HT-29 (cell line): ENCODE data around the gene LRRK1. TPM values are rescaled to one million over a fixed set of nuclear protein-coding genes. Genes with fewer than 3 reads are reported as not detected.

Experiments
- DNase-seq: peaks from one replicate; pipeline ENCODE4 v3.0.0-alpha.2; 2015; ENCODE audit warnings: low spot score
- total RNA-seq: library from RNA; depleted of rRNA; stranded (reverse); fragments of >200 nt; shearing (Covaris generic); gene quantifications from 2 replicates; pipeline ENCODE4 v1.2.3, GENCODE V29; 2014; rRNA removed

LRRK1 gene
- total RNA-seq, 1 experiment from 2014 or later: 25.0 TPM

DNA sequence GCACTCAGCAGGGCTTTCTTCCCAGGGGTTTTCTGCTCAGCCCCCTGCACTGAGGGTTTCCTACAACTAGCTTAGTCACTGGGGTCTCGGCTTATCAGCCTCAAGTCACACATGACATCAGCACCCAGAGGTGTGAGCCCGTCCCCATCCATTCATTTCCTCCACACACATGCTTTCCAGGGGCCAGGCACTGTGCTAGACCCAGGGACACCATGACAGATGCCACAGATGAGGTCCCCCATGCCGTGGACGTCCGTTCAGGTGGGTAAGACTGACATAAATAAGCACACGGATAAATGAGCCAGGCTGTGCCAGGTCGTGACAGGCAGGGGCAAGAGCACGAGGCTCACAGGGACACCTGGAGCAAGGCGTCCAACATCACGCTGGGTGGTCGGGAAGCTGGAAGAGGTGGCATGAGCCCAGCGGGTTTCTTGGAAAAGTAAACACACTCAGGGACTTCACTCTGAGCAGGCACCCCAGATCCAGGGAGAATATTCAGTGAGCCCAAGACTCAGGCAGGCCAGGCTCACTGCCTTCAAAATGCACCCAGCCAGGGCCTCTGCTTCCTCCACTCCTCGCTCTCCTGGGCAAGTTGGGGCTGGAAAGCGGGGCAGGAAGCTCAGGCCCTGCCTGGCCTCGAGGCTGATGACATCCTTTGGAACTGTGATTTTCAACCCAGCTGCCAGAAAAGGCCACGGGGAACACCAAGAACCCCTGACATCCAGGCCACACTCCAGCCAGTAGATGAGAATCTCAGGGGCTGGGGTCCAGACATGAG, 193.4 kb downstream of the LRRK1 start:
- no peak for DNase-seq

DNA sequence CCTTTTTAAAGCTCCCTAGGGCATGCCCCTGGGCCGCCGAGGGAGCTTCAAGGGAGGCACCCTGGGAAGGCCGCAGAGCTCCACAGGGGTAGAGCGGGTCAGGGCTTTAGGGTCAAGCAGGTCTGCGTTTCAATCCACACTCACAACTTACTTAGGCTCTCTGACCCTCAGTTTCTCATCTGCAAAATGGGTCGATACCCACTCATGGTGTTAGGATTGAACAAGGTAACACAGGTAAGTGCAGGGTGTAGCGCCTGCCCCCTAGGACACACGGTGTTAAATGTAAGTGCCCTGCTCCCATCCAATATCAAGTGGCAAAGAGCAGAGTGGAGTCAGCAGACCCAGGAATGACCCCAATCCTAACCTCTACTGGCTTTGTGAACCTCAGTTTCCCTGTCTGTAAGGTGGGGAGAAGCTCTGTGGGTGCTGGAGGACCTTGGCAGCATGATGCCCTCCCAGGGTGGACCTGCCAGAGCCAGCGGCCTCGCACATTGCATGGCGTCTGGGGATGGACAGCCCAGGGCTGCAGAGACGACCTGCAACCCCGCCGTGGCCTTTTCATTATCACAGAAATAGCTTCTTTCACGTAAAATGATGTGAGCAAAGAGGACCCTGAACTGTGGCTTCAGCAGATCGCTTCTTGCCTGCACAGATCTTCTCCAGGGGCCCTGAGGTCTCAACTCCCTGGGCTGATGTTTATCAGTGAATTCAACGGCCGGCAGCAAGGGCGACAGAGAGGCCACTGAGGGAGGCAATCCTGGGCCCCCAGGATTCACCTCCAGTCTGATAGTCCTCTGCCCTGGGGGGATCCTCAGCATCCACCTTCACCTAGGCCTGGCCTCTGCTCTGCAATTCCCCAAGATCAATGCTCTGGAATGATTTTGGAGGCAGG, 194.2 kb downstream of the LRRK1 start:
- DNase-seq: no peak

DNA sequence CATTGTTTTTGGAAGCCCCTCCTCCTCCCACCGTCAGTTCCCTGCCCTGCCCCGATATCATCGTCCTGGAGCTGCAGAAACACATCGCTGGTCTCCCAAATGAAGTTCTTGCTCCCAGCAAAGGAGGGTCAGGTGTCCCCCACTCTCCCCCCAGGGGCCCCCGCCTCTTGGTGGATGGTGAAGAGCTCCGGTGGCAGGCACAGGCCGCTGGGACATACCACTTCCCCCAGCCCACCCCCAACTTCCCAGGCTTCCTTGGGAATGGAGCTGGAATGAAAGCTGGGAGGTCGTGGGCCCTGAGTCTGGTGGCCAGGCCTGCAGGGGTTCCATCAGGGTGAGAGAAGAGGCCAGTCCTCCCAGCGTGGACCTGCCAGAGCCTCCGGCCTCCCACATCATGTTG, 195.0 kb downstream of the LRRK1 start:
- DNase-seq: no peak

GRCh38 chr15:101114610-101115009, 195.5 kb downstream of the LRRK1 start:
- DNase-seq: no peak

GRCh38 chr15:101115393-101115785, 196.2 kb downstream of the LRRK1 start:
- no peak for DNase-seq

DNA sequence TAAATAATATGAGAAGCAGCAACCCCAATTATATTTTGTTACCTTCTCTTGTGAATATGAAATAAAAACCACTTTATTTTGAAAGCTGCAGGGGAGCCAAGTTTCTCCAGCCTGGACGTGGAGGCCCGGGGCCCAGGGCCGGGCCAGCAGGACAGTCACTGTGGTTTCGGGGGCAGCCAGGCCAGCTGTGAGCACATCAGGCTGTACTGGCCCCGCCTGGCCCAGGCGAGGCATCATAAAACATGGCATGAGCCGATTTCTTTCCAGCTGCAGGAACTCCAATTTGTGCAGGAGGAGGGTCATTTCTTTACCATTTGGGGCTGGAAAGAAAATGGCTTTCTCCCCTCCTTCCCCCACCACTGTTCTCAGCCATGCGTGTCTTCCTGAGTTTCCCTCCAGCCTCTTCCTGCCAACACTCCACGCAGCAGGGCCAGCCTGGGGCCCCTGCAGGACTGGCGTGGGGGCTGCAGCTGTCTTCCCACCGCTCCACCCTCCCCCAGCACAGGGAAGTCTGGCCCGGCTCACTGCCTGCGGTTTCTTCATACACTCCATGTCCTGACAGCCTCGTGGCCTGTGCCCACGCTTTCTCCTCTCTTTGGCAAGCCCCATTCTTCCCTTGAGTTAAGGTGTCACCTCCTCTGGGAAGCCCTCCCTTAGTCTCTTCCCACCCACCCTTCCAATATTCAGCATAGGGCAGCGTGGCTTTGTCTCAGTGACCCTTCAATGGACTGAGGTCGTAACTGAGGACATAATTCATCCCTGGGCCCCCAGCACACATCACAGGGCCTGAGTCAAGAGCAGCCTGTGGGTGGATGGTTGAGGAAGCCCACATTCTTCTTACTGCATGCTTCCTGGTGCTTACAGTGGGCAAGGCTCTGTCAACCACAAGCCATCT, 196.9 kb downstream of the LRRK1 start:
- no peak for DNase-seq

DNA sequence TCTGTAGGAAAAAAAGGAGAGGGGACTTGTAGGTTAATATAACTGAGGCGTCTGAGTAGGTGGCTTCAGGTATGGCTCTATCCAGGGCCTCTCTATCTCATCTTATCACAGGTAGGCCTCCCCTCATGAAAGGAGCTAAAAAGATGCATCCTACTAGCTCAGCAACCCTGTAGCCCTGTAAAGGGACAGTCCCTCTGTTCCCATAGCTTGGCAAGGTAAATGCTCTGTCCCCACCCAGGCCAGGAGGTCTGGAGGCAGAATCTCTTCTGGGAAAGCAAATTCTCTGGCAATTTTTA, 197.5 kb downstream of the LRRK1 start:
- no peak for DNase-seq

- no peak for DNase-seq
Observed at GRCh38 chr15:101118116-101118515, 199.0 kb downstream of the LRRK1 start.

DNA sequence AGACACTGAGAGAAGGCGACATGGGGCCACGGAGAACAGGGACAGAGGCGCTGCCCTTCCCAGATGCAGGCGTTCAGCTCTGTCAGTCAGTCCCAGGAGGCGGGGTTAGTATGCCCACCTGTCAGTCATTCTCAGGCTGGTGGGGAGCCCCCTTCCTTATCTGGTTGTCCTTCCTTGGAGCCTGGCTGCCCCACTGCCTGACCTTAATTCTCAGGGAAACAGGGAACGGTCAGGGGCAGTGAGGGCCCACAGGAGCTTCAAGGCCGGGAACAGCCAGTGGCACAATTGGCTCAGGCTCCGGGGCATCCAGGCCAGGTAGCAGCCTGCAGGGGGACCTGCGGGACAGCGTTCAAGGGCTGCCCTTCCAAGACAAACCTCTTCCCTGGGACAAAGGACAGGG, 199.5 kb downstream of the LRRK1 start:
- no peak for DNase-seq

DNA sequence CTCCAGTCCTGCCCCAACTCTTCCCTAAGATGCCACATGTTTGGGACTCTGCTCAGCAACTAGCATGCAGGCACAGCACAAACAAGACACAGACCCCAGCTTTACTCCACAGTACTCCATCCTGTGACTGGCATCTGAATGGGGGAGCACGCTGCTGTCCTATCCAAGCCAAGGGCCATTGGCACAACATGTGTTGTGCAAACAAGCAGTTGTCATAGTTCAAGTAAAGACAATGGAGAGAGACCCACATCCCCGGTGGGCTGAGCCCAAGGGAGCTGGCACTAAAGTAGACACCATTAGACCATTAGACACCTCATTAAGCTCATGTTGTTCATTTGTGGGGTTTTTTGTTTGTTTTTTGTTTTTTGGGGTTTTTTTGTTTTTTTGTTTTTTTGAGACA, 200.0 kb downstream of the LRRK1 start:
- no peak for DNase-seq

Other genes starting within 250 kb of the LRRK1 start
- 12.3 and 21.0 TPM in 2 replicates for gene ALDH1A3, start 39.5 kb upstream of the LRRK1 start, total RNA-seq